Breast epithelium (tissue), 4 donors: Measurements from ENCODE around the gene LAMA3. TPM values are rescaled to one million over a fixed set of nuclear protein-coding genes. Genes with fewer than 3 reads are reported as not detected.

Experiments
- DNase-seq, 2 donors: peaks; one replicate each; pipeline ENCODE4 v3.0.0-alpha.2; 2019; ENCODE audit warnings: low spot score in 2 of 2
- H3K27ac ChIP-seq, 2 donors: fragments of 200-600 bp; sonication (generic) in 1 of 2; one replicate each; pipeline ENCODE4 v1.5.1; 2016 to 2019; ENCODE audit warnings: mild to moderate bottlenecking in 1 of 2
- H3K27me3 ChIP-seq, 2 donors: fragments of 200-600 bp; sonication (generic) in 1 of 2; one replicate each; pipeline versions ENCODE4 v1.5.1 to v1.6.0; 2017 to 2019; ENCODE audit warnings: control low read depth in 1 of 2, mild to moderate bottlenecking in 1 of 2
- H3K36me3 ChIP-seq: fragments of 200-600 bp; one replicate; pipeline ENCODE4 v1.5.1; 2019
- H3K4me1 ChIP-seq, 2 donors: fragments of 200-600 bp; sonication (generic); one replicate each; pipeline ENCODE4 v1.5.1; 2016 to 2019; ENCODE audit warnings: control low read depth in 1 of 2
- H3K4me3 ChIP-seq, 3 donors: fragments of 200-600 bp; sonication (generic); 1 replicate in 2 of 3; 2 replicates in 1 of 3; pipeline ENCODE4 v1.5.1; 2016 to 2019; ENCODE audit warnings: mild to moderate bottlenecking in 3 of 3, moderate library complexity in 2 of 3
- H3K9me3 ChIP-seq, 2 donors: fragments of 200-600 bp; sonication (generic) in 1 of 2; one replicate each; pipeline ENCODE4 v1.5.1; 2016 to 2019; ENCODE audit warnings: control low read depth in 1 of 2
- CTCF ChIP-seq, 3 donors: fragments of 450-650 bp; IDR thresholded peaks; one replicate each; pipeline ENCODE4 v1.5.1; 2016 to 2017; ENCODE audit warnings: antibody characterized with exemption in 3 of 3, mild to moderate bottlenecking in 3 of 3, moderate library complexity in 3 of 3
- POLR2A ChIP-seq: fragments of 450-650 bp; IDR thresholded peaks from one replicate; pipeline ENCODE4 v1.6.1; 2016; ENCODE audit warnings: antibody characterized with exemption, mild to moderate bottlenecking, moderate library complexity
- POLR2AphosphoS5 ChIP-seq, 3 donors: sonication (generic); formaldehyde crosslinking; IDR thresholded peaks; one replicate each; pipeline ENCODE4 v1.6.1; 2017; ENCODE audit warnings: antibody characterized with exemption in 3 of 3
- intact Hi-C: fragments of 100-400 bp; cut with DNase I; formaldehyde crosslinking; loops from one replicate; pipeline ENCODE4 v1.15.1; 2023; ENCODE audit warnings: low total_unique reads
- total RNA-seq, 3 donors: library from RNA; depleted of rRNA; stranded (reverse); fragments of >200 nt; gene quantifications; one replicate each; pipeline ENCODE4 v1.1.0, GENCODE V29; 2016

The LAMA3 gene
- total RNA-seq, 3 donors from 2014 or later: 43.4 to 173 (median 127) TPM

GRCh38 chr18:23918395-23919032 is 229.3 kb downstream of the LAMA3 start:
- H3K36me3 ChIP-seq: no peaks in the 10 kb centered on the region
- no peak overlapping the region for H3K4me3 ChIP-seq
- intact Hi-C loops: no loop called here
- H3K9me3 ChIP-seq: no peaks in the 10 kb centered on the region
- TF ChIP-seq CTCF (IDR thresholded peaks at IDR 0.05) (peak; percentile 50 to 67 (median 67)), POLR2AphosphoS5 (IDR thresholded peaks at IDR 0.05) (no peak)
- peak; percentile 38 to 71 for DNase-seq
- H3K27ac ChIP-seq: no peak overlapping the region
- no peaks in the 10 kb centered on the region for H3K27me3 ChIP-seq
- H3K4me1 ChIP-seq: no peaks in the 10 kb centered on the region

GRCh38 chr18:23920054-23920453 is 230.8 kb downstream of the LAMA3 start:
- H3K9me3 ChIP-seq: no peaks in the 10 kb centered on the region
- H3K4me3 ChIP-seq: no peak overlapping the region
- no peaks in the 10 kb centered on the region for H3K27me3 ChIP-seq
- no peak overlapping the region for H3K27ac ChIP-seq
- no peaks in the 10 kb centered on the region for H3K36me3 ChIP-seq
- TF ChIP-seq POLR2A: no peak
- TF ChIP-seq CTCF (IDR thresholded peaks at IDR 0.05): no peak
- TF ChIP-seq POLR2AphosphoS5 (IDR thresholded peaks at IDR 0.05): no peak
- no peaks in the 10 kb centered on the region for H3K4me1 ChIP-seq
- no peak for DNase-seq
- intact Hi-C loops: no loop called here

- no peak overlapping the region for H3K27ac ChIP-seq
- H3K4me3 ChIP-seq: no peak overlapping the region
- no peaks in the 10 kb centered on the region for H3K36me3 ChIP-seq
- intact Hi-C loops: no loop called here
- TF ChIP-seq POLR2A: no peak
- no peaks in the 10 kb centered on the region for H3K27me3 ChIP-seq
- no peaks in the 10 kb centered on the region for H3K4me1 ChIP-seq
- no peak for DNase-seq
- no peaks in the 10 kb centered on the region for H3K9me3 ChIP-seq
Measured at GRCh38 chr18:23921716-23922285, 232.5 kb downstream of the LAMA3 start.

- no peaks in the 10 kb centered on the region for H3K4me1 ChIP-seq
- H3K27ac ChIP-seq: no peak overlapping the region
- no peak overlapping the region for H3K4me3 ChIP-seq
- H3K36me3 ChIP-seq: no peaks in the 10 kb centered on the region
- DNase-seq: no peak
- no peaks in the 10 kb centered on the region for H3K9me3 ChIP-seq
- intact Hi-C loops: no loop called here
- no peaks in the 10 kb centered on the region for H3K27me3 ChIP-seq
- no peak for TF ChIP-seq POLR2AphosphoS5 (IDR thresholded peaks at IDR 0.05)
- TF ChIP-seq POLR2A: no peak
- TF ChIP-seq CTCF (IDR thresholded peaks at IDR 0.05): no peak
Measured at GRCh38 chr18:23922939-23923338, 233.7 kb downstream of the LAMA3 start.

GRCh38 chr18:23924813-23925212 is 235.6 kb downstream of the LAMA3 start:
- Histone ChIP-seq H3K9me3 (no peaks in the 10 kb centered on the region), H3K4me1 (no peaks in the 10 kb centered on the region), H3K27ac (no peak overlapping the region), H3K27me3 (no peaks in the 10 kb centered on the region), H3K4me3 (no peak overlapping the region), H3K36me3 (no peaks in the 10 kb centered on the region)
- intact Hi-C loops: no loop called here
- DNase-seq: no peak
- no peak for TF ChIP-seq CTCF (IDR thresholded peaks at IDR 0.05)
